ENCODE results near the gene SEMA4C. TPM values are rescaled to one million over a fixed set of nuclear protein-coding genes. Genes with fewer than 3 reads are reported as not detected.

SEMA4C gene
- total RNA-seq, 1 donor from 2014 or later = 24.8 TPM

GRCh38 chr2:96909611-96910021 lies 39.7 kb upstream of the SEMA4C start:
- no peaks in the 10 kb centered on the region for H3K36me3 Mint-ChIP-seq (ENCODE audit: low read depth)
- H3K27ac Mint-ChIP-seq (ENCODE audit: unreplicated experiment) = no peak overlapping the region
- H3K4me3 Mint-ChIP-seq (ENCODE audit: unreplicated experiment) = no peak overlapping the region
- H3K27me3 Mint-ChIP-seq (ENCODE audit: low read depth) = peaks cover 3% of the 10 kb centered on the region
- TF ChIP-seq CTCF (IDR thresholded peaks at IDR 0.05) = no peak
- no peak for DNase-seq (ENCODE audit: low spot score)
- H3K9me3 Mint-ChIP-seq (ENCODE audit: low read depth) = no peaks in the 10 kb centered on the region
- H3K4me1 Mint-ChIP-seq (ENCODE audit: low read depth) = peaks cover 20% of the 10 kb centered on the region

GRCh38 chr2:96907115-96908041 lies 37.5 kb upstream of the SEMA4C start:
- Mint-ChIP-seq H3K27ac (ENCODE audit: unreplicated experiment) (peak overlapping the region; percentile 74), H3K36me3 (ENCODE audit: low read depth) (no peaks in the 10 kb centered on the region), H3K27me3 (ENCODE audit: low read depth) (no peaks in the 10 kb centered on the region), H3K9me3 (ENCODE audit: low read depth) (no peaks in the 10 kb centered on the region), H3K4me1 (ENCODE audit: low read depth) (peaks cover 20% of the 10 kb centered on the region), H3K4me3 (ENCODE audit: unreplicated experiment) (peak overlapping the region; percentile 33)
- no peak for DNase-seq (ENCODE audit: low spot score)
- no peak for TF ChIP-seq CTCF (IDR thresholded peaks at IDR 0.05)

GRCh38 chr2:96906729-96907114 lies 36.8 kb upstream of the SEMA4C start:
- TF ChIP-seq CTCF (IDR thresholded peaks at IDR 0.05) = peak; percentile 1
- H3K4me3 Mint-ChIP-seq (ENCODE audit: unreplicated experiment) = peak overlapping the region; percentile 33
- DNase-seq (ENCODE audit: low spot score) = no peak
- no peaks in the 10 kb centered on the region for H3K36me3 Mint-ChIP-seq (ENCODE audit: low read depth)
- H3K9me3 Mint-ChIP-seq (ENCODE audit: low read depth) = no peaks in the 10 kb centered on the region
- H3K27me3 Mint-ChIP-seq (ENCODE audit: low read depth) = no peaks in the 10 kb centered on the region
- H3K4me1 Mint-ChIP-seq (ENCODE audit: low read depth) = peaks cover 20% of the 10 kb centered on the region
- peak overlapping the region; percentile 74 for H3K27ac Mint-ChIP-seq (ENCODE audit: unreplicated experiment)

- Mint-ChIP-seq H3K36me3 (ENCODE audit: low read depth) (no peaks in the 10 kb centered on the region), H3K27me3 (ENCODE audit: low read depth) (no peaks in the 10 kb centered on the region), H3K9me3 (ENCODE audit: low read depth) (no peaks in the 10 kb centered on the region), H3K4me1 (ENCODE audit: low read depth) (peaks cover 20% of the 10 kb centered on the region), H3K4me3 (ENCODE audit: unreplicated experiment) (no peak overlapping the region), H3K27ac (ENCODE audit: unreplicated experiment) (no peak overlapping the region)
- DNase-seq (ENCODE audit: low spot score) = no peak
- TF ChIP-seq CTCF (IDR thresholded peaks at IDR 0.05) = no peak
These were observed 33.9 kb upstream of the SEMA4C start for GRCh38 chr2:96903815-96904214.

- no peak overlapping the region for H3K27ac Mint-ChIP-seq (ENCODE audit: unreplicated experiment)
- no peaks in the 10 kb centered on the region for H3K9me3 Mint-ChIP-seq (ENCODE audit: low read depth)
- H3K27me3 Mint-ChIP-seq (ENCODE audit: low read depth) = no peaks in the 10 kb centered on the region
- no peaks in the 10 kb centered on the region for H3K36me3 Mint-ChIP-seq (ENCODE audit: low read depth)
- no peak overlapping the region for H3K4me3 Mint-ChIP-seq (ENCODE audit: unreplicated experiment)
- no peak for TF ChIP-seq CTCF (IDR thresholded peaks at IDR 0.05)
- no peak for DNase-seq (ENCODE audit: low spot score)
- peaks cover 20% of the 10 kb centered on the region for H3K4me1 Mint-ChIP-seq (ENCODE audit: low read depth)
These were observed 33.4 kb upstream of the SEMA4C start for GRCh38 chr2:96903318-96903717.

Measured in chondrocyte (in vitro differentiated cells).